ENCODE results near the gene SPATA2. TPM values are rescaled to one million over a fixed set of nuclear protein-coding genes. Genes with fewer than 3 reads are reported as not detected.
"Not testable (repeated sequence)": the region's sequence is repeated elsewhere in the genome, so short reads cannot be mapped to it uniquely, and the experiment has no call there.

SPATA2 gene
- total RNA-seq, 1 experiment from 2014 or later = 6.6 TPM

GRCh38 chr20:49862607-49863200 lies 52.6 kb downstream of the SPATA2 start:
- RAD21 ChIA-PET (ENCODE audit: low non-redundant PET in 1 of 2, low total read pairs in 2 of 2, uncharacterized antibody in 2 of 2, unreplicated experiment in 2 of 2) = no interaction called here
- TF ChIP-seq SP1 (IDR thresholded peaks at IDR 0.05; ENCODE audit: low read depth) (no peak), SIN3A (IDR thresholded peaks at IDR 0.05; ENCODE audit: low read depth) (no peak), TCF7L2 (IDR thresholded peaks at IDR 0.05; ENCODE audit: borderline replicate concordance, extremely low read depth, insufficient read depth, insufficient read length) (no peak), REST (IDR thresholded peaks at IDR 0.05; ENCODE audit: low read depth) (no peak), POLR2AphosphoS5 (IDR thresholded peaks at IDR 0.05; ENCODE audit: low read depth, low read length) (no peak), JUND (IDR thresholded peaks at IDR 0.05) (no peak), RAD21 (IDR thresholded peaks at IDR 0.05; ENCODE audit: low read depth) (no peak), CEBPB (IDR thresholded peaks at IDR 0.05; ENCODE audit: low read depth) (no peak), FOSL1 (IDR thresholded peaks at IDR 0.05; ENCODE audit: low read depth) (no peak)
- peaks cover 7 to 11% of the 10 kb centered on the region in 2 experiments; a peak in 3 of 4 replicates for H3K4me1 ChIP-seq (ENCODE audit: control insufficient read depth in 1 of 2, insufficient read depth in 2 of 2, low read length in 2 of 2)
- no TSS peak for BruUV-seq (replicated peaks)
- POLR2A ChIA-PET = no interaction called here
- H3K4me3 ChIP-seq (replicated peaks in 1 of 2; ENCODE audit: low read depth in 1 of 2, low read length in 2 of 2) = no peak overlapping the region
- CTCF ChIA-PET = no interaction called here
- no peaks in the 10 kb centered on the region; a peak in 2 of 4 replicates for H3K36me3 ChIP-seq (ENCODE audit: control insufficient read depth in 1 of 2, insufficient read depth in 2 of 2, low read length in 2 of 2)
- no peaks in the 10 kb centered on the region for H3K9me3 ChIP-seq (ENCODE audit: control insufficient read depth in 1 of 2, insufficient read depth in 1 of 2, low read depth in 1 of 2, low read length in 2 of 2)
- no peaks in the 10 kb centered on the region for H3K9me2 ChIP-seq (ENCODE audit: insufficient read depth)
- no peak overlapping the region for H3K4me2 ChIP-seq (ENCODE audit: low read length)
- H3K9ac ChIP-seq (ENCODE audit: low read length) = no peak overlapping the region
- no peak overlapping the region for H3K27ac ChIP-seq (ENCODE audit: low read depth, low read length)
- DNase-seq (ENCODE audit: low read depth, low spot score) (no peak), ATAC-seq (no peak)
- no peaks in the 10 kb centered on the region for H3K27me3 ChIP-seq (ENCODE audit: insufficient read depth, low read length)
- H3K79me2 ChIP-seq (ENCODE audit: insufficient read depth, low read length) = no peaks in the 10 kb centered on the region
- H4K20me1 ChIP-seq (ENCODE audit: insufficient read depth) = no peaks in the 10 kb centered on the region
- H2AFZ ChIP-seq (ENCODE audit: low read depth, low read length, poor library complexity, severe bottlenecking) = no peak overlapping the region
- intact Hi-C loops (cut with micrococcal nuclease) = no loop called here

- POLR2A ChIA-PET; H3K27ac ChIP-seq (ENCODE audit: low read depth, low read length); H3K9me2 ChIP-seq (ENCODE audit: insufficient read depth); CTCF ChIA-PET; H3K4me3 ChIP-seq (replicated peaks in 1 of 2; ENCODE audit: low read depth in 1 of 2, low read length in 2 of 2); ATAC-seq; H3K79me2 ChIP-seq (ENCODE audit: insufficient read depth, low read length); H3K9me3 ChIP-seq (ENCODE audit: control insufficient read depth in 1 of 2, insufficient read depth in 1 of 2, low read depth in 1 of 2, low read length in 2 of 2); H3K9ac ChIP-seq (ENCODE audit: low read length); H4K20me1 ChIP-seq (ENCODE audit: insufficient read depth); BruUV-seq (replicated peaks); DNase-seq (ENCODE audit: low read depth, low spot score); H2AFZ ChIP-seq (ENCODE audit: low read depth, low read length, poor library complexity, severe bottlenecking); intact Hi-C loops (cut with micrococcal nuclease); H3K36me3 ChIP-seq (ENCODE audit: control insufficient read depth in 1 of 2, insufficient read depth in 2 of 2, low read length in 2 of 2); H3K4me2 ChIP-seq (ENCODE audit: low read length); H3K27me3 ChIP-seq (ENCODE audit: insufficient read depth, low read length); RAD21 ChIA-PET (ENCODE audit: low non-redundant PET in 1 of 2, low total read pairs in 2 of 2, uncharacterized antibody in 2 of 2, unreplicated experiment in 2 of 2): not testable (repeated sequence)
- peaks cover 7 to 11% of the 10 kb centered on the region in 2 experiments; a peak in 3 of 4 replicates for H3K4me1 ChIP-seq (ENCODE audit: control insufficient read depth in 1 of 2, insufficient read depth in 2 of 2, low read length in 2 of 2)
These were observed 54.1 kb downstream of the SPATA2 start for GRCh38 chr20:49861232-49861631.
